Osteoblast (primary cell): ENCODE results near the gene CD151. TPM values are rescaled to one million over a fixed set of nuclear protein-coding genes. Genes with fewer than 3 reads are reported as not detected.

Experiments used
- DNase-seq: peaks from one replicate; pipeline ENCODE4 v3.0.0; 2011; ENCODE audit warnings: low spot score, mixed read lengths; ENCODE audit not compliant: insufficient read length; ENCODE audit errors: missing footprints
- H2AFZ ChIP-seq: 2 replicates; pipeline ENCODE4 v1.6.0; 2011; ENCODE audit warnings: mild to moderate bottlenecking, low read length
- H3K27ac ChIP-seq: 2 replicates; pipeline ENCODE4 v1.5.1; 2011; ENCODE audit warnings: mild to moderate bottlenecking, low read depth, low read length, moderate library complexity
- H3K27me3 ChIP-seq: 2 replicates; pipeline ENCODE4 v1.6.0; 2012; ENCODE audit warnings: mild to moderate bottlenecking, control low read depth, inconsistent platforms, low read length, moderate library complexity; ENCODE audit not compliant: insufficient read depth
- H3K36me3 ChIP-seq: 2 replicates; pipeline ENCODE4 v1.5.1; 2011; ENCODE audit warnings: mild to moderate bottlenecking, low read length, control low read depth, moderate library complexity; ENCODE audit not compliant: insufficient read depth
- H3K4me1 ChIP-seq: 2 replicates; pipeline ENCODE4 v1.5.1; 2011; ENCODE audit warnings: mild to moderate bottlenecking, low read length, control low read depth, moderate library complexity; ENCODE audit not compliant: insufficient read depth
- H3K4me2 ChIP-seq: 2 replicates; pipeline ENCODE4 v1.6.0; 2011; ENCODE audit warnings: mild to moderate bottlenecking, low read length; ENCODE audit not compliant: insufficient read depth
- H3K4me3 ChIP-seq: fragments of 200-600 bp; sonication (generic); 3 replicates; pipeline ENCODE4 v1.5.1; 2012; ENCODE audit warnings: mild to moderate bottlenecking, low read length, inconsistent platforms; ENCODE audit not compliant: insufficient read depth
- H3K79me2 ChIP-seq: 2 replicates; pipeline ENCODE4 v1.6.0; 2012; ENCODE audit warnings: mild to moderate bottlenecking, low read length, control low read depth, inconsistent platforms; ENCODE audit not compliant: insufficient read depth
- H3K9me3 ChIP-seq: 2 replicates; pipeline ENCODE4 v1.5.1; 2011; ENCODE audit warnings: low read depth, low read length, control low read depth
- H4K20me1 ChIP-seq: 2 replicates; pipeline ENCODE4 v1.6.0; 2012; ENCODE audit warnings: mild to moderate bottlenecking, low read length, control low read depth; ENCODE audit not compliant: insufficient read depth
- total RNA-seq: library from RNA; depleted of rRNA; stranded (reverse); fragments of >200 nt; gene quantifications from 2 replicates; pipeline ENCODE4 v1.2.3, GENCODE V29; 2012
- TF ChIP-seq, protein P1 (sequence below): IDR thresholded peaks from 2 replicates; pipeline ENCODE4 v1.5.1; 2011; ENCODE audit warnings: mild to moderate bottlenecking, low read depth, low read length, moderate library complexity; ENCODE audit errors: extremely low read depth

Gene CD151
- total RNA-seq, 1 donor = 416 TPM

DNA sequence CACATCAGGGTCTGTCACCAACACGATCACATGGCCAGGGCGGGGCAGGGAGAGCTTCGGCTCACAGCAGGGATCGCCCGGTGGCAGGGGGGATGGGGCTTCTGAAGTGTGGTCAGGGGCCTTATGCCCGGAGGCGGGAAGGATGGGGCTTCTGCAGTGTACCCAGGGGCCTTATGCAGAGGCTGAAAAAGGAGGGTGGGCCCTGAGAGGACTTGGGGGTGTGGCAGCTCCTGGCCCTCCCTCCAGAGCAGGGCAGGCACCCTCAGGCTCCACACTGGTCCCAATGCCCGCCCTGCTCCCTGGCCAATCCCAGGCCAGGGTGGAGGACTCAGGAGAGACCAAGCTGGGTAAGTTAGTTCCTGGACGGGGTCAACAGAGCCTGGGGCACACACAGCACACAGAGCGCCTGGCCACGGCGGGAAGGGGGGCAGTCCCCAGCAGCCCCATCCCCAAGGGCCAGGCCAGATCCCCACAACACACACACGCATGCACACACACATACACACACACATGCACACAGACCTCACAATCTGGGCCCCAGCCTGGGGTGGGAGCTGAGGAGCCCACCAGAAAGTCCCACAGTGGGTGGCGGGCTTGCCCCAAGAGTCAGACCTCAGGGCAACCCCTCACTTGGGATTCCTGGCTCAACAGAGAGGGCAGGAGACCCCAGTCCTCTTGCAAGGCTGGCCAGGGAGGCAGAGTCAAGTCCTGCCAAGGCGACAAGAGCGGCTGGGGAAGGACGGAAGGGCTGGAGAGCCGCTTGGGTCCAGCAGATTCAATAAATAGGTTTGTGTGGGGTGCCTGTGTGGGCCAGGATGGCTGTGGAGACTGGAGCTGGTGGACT lies 41.8 kb upstream of the CD151 start:
- Histone ChIP-seq H3K27ac (no peak overlapping the region), H3K4me2 (no peak overlapping the region), H3K4me3 (no peak overlapping the region), H3K79me2 (peaks cover 3% of the 10 kb centered on the region), H3K9me3 (no peaks in the 10 kb centered on the region), H3K4me1 (peaks cover 7% of the 10 kb centered on the region), H3K27me3 (peaks cover 5% of the 10 kb centered on the region), H4K20me1 (peaks cover 7% of the 10 kb centered on the region), H2AFZ (no peak overlapping the region), H3K36me3 (no peaks in the 10 kb centered on the region)
- peak; percentile 95 for DNase-seq
- TF ChIP-seq, protein P1, sequence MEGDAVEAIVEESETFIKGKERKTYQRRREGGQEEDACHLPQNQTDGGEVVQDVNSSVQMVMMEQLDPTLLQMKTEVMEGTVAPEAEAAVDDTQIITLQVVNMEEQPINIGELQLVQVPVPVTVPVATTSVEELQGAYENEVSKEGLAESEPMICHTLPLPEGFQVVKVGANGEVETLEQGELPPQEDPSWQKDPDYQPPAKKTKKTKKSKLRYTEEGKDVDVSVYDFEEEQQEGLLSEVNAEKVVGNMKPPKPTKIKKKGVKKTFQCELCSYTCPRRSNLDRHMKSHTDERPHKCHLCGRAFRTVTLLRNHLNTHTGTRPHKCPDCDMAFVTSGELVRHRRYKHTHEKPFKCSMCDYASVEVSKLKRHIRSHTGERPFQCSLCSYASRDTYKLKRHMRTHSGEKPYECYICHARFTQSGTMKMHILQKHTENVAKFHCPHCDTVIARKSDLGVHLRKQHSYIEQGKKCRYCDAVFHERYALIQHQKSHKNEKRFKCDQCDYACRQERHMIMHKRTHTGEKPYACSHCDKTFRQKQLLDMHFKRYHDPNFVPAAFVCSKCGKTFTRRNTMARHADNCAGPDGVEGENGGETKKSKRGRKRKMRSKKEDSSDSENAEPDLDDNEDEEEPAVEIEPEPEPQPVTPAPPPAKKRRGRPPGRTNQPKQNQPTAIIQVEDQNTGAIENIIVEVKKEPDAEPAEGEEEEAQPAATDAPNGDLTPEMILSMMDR = no peak

- Histone ChIP-seq H3K27ac (no peak overlapping the region), H3K79me2 (peaks cover 4% of the 10 kb centered on the region), H3K4me2 (no peak overlapping the region), H3K4me3 (no peak overlapping the region), H3K9me3 (no peaks in the 10 kb centered on the region), H3K36me3 (no peaks in the 10 kb centered on the region), H4K20me1 (peaks cover 9% of the 10 kb centered on the region), H3K27me3 (peaks cover 5% of the 10 kb centered on the region), H2AFZ (no peak overlapping the region), H3K4me1 (peaks cover 15% of the 10 kb centered on the region)
- TF ChIP-seq, protein P1 = no peak
- no peak for DNase-seq
Observed at GRCh38 chr11:791658-792534, 40.9 kb upstream of the CD151 start.

DNA sequence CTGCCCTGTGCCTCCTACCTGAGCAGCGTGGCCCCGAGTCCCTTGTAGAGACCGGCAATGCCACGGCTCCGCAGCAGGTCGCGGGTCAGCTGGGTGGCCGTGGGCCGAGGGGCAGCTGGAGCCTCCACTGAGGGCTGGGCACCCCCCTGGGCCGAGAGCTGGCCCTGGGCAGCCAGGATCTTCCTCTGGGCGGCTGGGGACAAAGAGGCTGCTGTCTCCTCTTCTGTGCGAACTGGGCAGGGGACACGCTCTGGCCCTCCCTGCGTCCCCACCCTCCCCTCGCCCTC lies 40.3 kb upstream of the CD151 start:
- no peak for DNase-seq
- Histone ChIP-seq H2AFZ (no peak overlapping the region), H3K4me1 (peaks cover 17% of the 10 kb centered on the region), H3K79me2 (peaks cover 4% of the 10 kb centered on the region), H3K27ac (no peak overlapping the region), H3K4me3 (no peak overlapping the region), H3K27me3 (peaks cover 5% of the 10 kb centered on the region), H3K36me3 (no peaks in the 10 kb centered on the region), H4K20me1 (peaks cover 9% of the 10 kb centered on the region), H3K9me3 (no peaks in the 10 kb centered on the region), H3K4me2 (no peak overlapping the region)
- TF ChIP-seq, protein P1 = no peak

GRCh38 chr11:792873-793272 lies 39.9 kb upstream of the CD151 start:
- no peaks in the 10 kb centered on the region for H3K36me3 ChIP-seq
- no peak overlapping the region for H3K27ac ChIP-seq
- no peaks in the 10 kb centered on the region for H3K9me3 ChIP-seq
- DNase-seq = no peak
- no peak overlapping the region for H3K4me3 ChIP-seq
- peaks cover 17% of the 10 kb centered on the region for H3K4me1 ChIP-seq
- H2AFZ ChIP-seq = no peak overlapping the region
- H3K79me2 ChIP-seq = peaks cover 4% of the 10 kb centered on the region
- H4K20me1 ChIP-seq = peaks cover 9% of the 10 kb centered on the region
- H3K4me2 ChIP-seq = no peak overlapping the region
- TF ChIP-seq, protein P1 = no peak
- H3K27me3 ChIP-seq = peaks cover 5% of the 10 kb centered on the region
